CD14-positive monocyte (primary cell): ENCODE data around the gene CCNQ. TPM values are rescaled to one million over a fixed set of nuclear protein-coding genes. Genes with fewer than 3 reads are reported as not detected.

Experiments used
- DNase-seq, 3 donors: peaks; one replicate each; pipeline ENCODE4 v3.0.0-alpha.2; 2011 to 2022
- H2AFZ ChIP-seq: 2 replicates; pipeline ENCODE4 v1.6.0; 2012; ENCODE audit warnings: mild to moderate bottlenecking, low read depth, low read length, inconsistent platforms; ENCODE audit not compliant: insufficient read depth, poor library complexity, severe bottlenecking
- H3K27ac ChIP-seq, 2 donors: 1 replicate in 1 of 2; 2 replicates in 1 of 2; pipeline ENCODE4 v1.5.1; 2012 to 2013; ENCODE audit warnings: low read length in 2 of 2, control low read depth in 1 of 2, inconsistent platforms in 1 of 2, low read depth in 1 of 2, mild to moderate bottlenecking in 1 of 2
- H3K27me3 ChIP-seq, 2 donors: one replicate each; pipeline versions ENCODE4 v1.6.0 to v1.6.1; 2011 to 2013; ENCODE audit warnings: low read length in 2 of 2; ENCODE audit not compliant: control insufficient read depth in 2 of 2, insufficient read depth in 2 of 2
- H3K36me3 ChIP-seq, 2 donors: replicated peaks in 1 of 2; 1 replicate in 1 of 2; 2 replicates in 1 of 2; pipeline versions ENCODE4 v1.5.1 to v1.6.1; 2012 to 2013; ENCODE audit warnings: low read length in 2 of 2, control low read depth in 1 of 2, inconsistent platforms in 1 of 2, mild to moderate bottlenecking in 1 of 2; ENCODE audit not compliant: insufficient read depth in 2 of 2, control insufficient read depth in 1 of 2
- H3K4me1 ChIP-seq, 2 donors: 1 replicate in 1 of 2; 2 replicates in 1 of 2; pipeline versions ENCODE4 v1.5.1 to v1.6.1; 2012 to 2013; ENCODE audit warnings: low read length in 2 of 2, control low read depth in 1 of 2, inconsistent platforms in 1 of 2, mild to moderate bottlenecking in 1 of 2, moderate library complexity in 1 of 2; ENCODE audit not compliant: insufficient read depth in 2 of 2, control insufficient read depth in 1 of 2
- H3K4me2 ChIP-seq: replicated peaks from 2 replicates; pipeline ENCODE3; 2012; ENCODE audit warnings: low read length, moderate library complexity, mild to moderate bottlenecking; ENCODE audit not compliant: poor library complexity, severe bottlenecking; ENCODE audit errors: extremely low read depth
- H3K4me3 ChIP-seq, 3 experiments: fragments of 200-600 bp in 1 of 3; sonication (generic) in 1 of 3; replicated peaks in 1 of 3; 1 replicate in 2 of 3; 2 replicates in 1 of 3; pipeline ENCODE4 v1.5.1; 2011 to 2013; ENCODE audit warnings: low read length in 3 of 3, mild to moderate bottlenecking in 3 of 3, control low read depth in 2 of 3, low read depth in 2 of 3, inconsistent platforms in 1 of 3, moderate library complexity in 1 of 3
- H3K79me2 ChIP-seq: 2 replicates; pipeline ENCODE4 v1.6.0; 2012; ENCODE audit warnings: mild to moderate bottlenecking, control low read depth, inconsistent platforms, low read length, moderate library complexity; ENCODE audit not compliant: insufficient read depth
- H3K9ac ChIP-seq: 2 replicates; pipeline ENCODE4 v1.6.0; 2017; ENCODE audit warnings: low read length, mild to moderate bottlenecking; ENCODE audit not compliant: insufficient read depth, poor library complexity, severe bottlenecking
- H3K9me3 ChIP-seq, 2 donors: replicated peaks in 1 of 2; 1 replicate in 1 of 2; 2 replicates in 1 of 2; pipeline versions ENCODE4 v1.5.1 to v1.6.1; 2012 to 2013; ENCODE audit warnings: low read length in 2 of 2, control low read depth in 1 of 2; ENCODE audit not compliant: control insufficient read depth in 1 of 2, insufficient read depth in 1 of 2
- H4K20me1 ChIP-seq: 2 replicates; pipeline ENCODE4 v1.6.0; 2012; ENCODE audit warnings: mild to moderate bottlenecking, low read length, control low read depth, moderate library complexity; ENCODE audit not compliant: insufficient read depth
- H3K27ac Mint-ChIP-seq, 7 donors: one replicate each; pipeline ENCODE4 v1.8.0; 2020; ENCODE audit warnings: mild to moderate bottlenecking in 7 of 7, mixed read lengths in 7 of 7, moderate library complexity in 6 of 7, inconsistent platforms in 2 of 7
- H3K27me3 Mint-ChIP-seq, 3 donors: one replicate each; pipeline ENCODE4 v1.8.0; 2021 to 2022; ENCODE audit warnings: low read depth in 3 of 3, mild to moderate bottlenecking in 3 of 3, mixed read lengths in 3 of 3, moderate library complexity in 3 of 3, inconsistent platforms in 1 of 3
- H3K36me3 Mint-ChIP-seq, 2 donors: one replicate each; pipeline ENCODE4 v1.8.0; 2020; ENCODE audit warnings: mixed read lengths in 2 of 2, inconsistent platforms in 1 of 2, mild to moderate bottlenecking in 1 of 2
- H3K4me1 Mint-ChIP-seq: one replicate; pipeline ENCODE4 v1.8.0; 2020; ENCODE audit warnings: mild to moderate bottlenecking, mixed read lengths
- H3K4me3 Mint-ChIP-seq, 2 donors: one replicate each; pipeline ENCODE4 v1.8.0; 2020; ENCODE audit warnings: mild to moderate bottlenecking in 2 of 2, mixed read lengths in 2 of 2, moderate library complexity in 1 of 2
- H3K9me3 Mint-ChIP-seq, 7 donors: one replicate each; pipeline ENCODE4 v1.8.0; 2020 to 2022; ENCODE audit warnings: mixed read lengths in 7 of 7, mild to moderate bottlenecking in 6 of 7, moderate library complexity in 6 of 7, inconsistent platforms in 2 of 7
- CTCF ChIP-seq: fragments of 200-600 bp; IDR thresholded peaks from one replicate; pipeline ENCODE4 v1.8.0; 2022; ENCODE audit warnings: antibody characterized with exemption, mild to moderate bottlenecking
- WGBS: methylation state at CpG from one replicate; pipeline ENCODE4 v1.1.5; 2013; ENCODE audit warnings: missing lambda C conversion rate; ENCODE audit not compliant: insufficient coverage; 5-methylcytosine and 5-hydroxymethylcytosine counted together
- intact Hi-C, 2 donors: fragments of 100-400 bp; cut with micrococcal nuclease; formaldehyde crosslinking; loops; one replicate each; pipeline versions ENCODE4 v1.15.0 to v1.15.1; 2023
- polyA plus RNA-seq, 3 donors: library from polyadenylated mRNA; depleted of rRNA in 1 of 3; unstranded in 2 of 3; stranded (reverse) in 1 of 3; fragments of 300-500 nt in 2 of 3; fragments of >200 nt in 1 of 3; fragmentation: Illumina TruSeq in 2 of 3; gene quantifications; 1 replicate in 2 of 3; 2 replicates in 1 of 3; pipeline ENCODE4 v1.2.3, GENCODE V29; 2012 to 2021

CCNQ gene
- polyA plus RNA-seq, 3 donors = 21.8 to 35.6 (median 29.3) TPM

DNA sequence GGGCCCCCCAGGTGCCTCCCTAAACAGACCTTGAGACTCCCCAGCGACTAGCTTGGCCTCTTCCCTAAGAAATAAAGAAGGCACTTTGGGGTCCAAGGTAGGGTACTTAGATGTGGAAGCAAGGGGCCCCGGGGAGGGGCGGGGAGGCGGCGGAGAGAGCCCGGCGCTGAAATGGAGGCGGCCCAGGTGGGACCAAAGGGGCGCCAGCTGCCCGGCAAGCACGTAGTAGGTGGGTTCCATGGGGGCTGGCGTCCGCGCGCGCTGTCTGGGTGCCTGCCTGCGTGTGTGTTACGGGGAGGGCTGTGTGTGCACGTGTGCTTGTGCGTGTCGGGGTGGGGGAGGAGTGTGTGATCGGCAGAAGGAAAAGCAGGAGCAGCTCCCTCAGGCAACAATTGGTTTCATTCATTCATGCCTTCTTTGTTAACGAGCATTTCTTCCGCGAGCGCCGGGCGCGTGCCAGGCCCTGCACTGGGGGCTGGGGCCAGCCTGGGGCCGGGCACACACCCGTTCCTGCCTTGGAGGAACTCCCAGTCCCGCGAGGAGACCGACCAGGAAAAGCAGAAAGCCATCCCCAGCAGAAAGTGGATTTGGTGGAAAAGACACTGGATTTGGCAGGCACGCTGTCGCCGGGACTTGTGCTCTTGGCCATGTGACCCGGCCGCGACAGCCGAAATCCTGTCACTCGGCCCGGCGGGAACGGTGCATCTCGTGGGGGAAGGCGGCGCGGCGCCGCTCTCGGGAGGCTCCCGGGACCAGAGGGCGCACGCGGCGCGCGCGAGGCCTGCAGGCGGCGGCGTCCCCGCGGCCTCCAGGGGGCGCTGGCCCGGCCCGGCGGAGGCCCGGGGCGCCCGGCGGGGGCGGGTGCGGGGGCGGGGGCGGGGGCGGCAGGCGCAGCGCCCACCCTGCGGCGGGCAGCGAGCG, 44.8 kb upstream of the CCNQ start:
- peak overlapping the region in 1 of 2 donors; percentile 71 for H3K4me3 Mint-ChIP-seq
- no peak for DNase-seq

More for the DNA sequence above, 44.8 kb upstream of the CCNQ start:
- peaks cover 51 to 82% (median 70%) of the 10 kb centered on the region in 3 donors for H3K27me3 Mint-ChIP-seq
- Histone ChIP-seq H4K20me1 (no peaks in the 10 kb centered on the region), H3K36me3 (no peaks in the 10 kb centered on the region), H3K9ac (no peak overlapping the region), H3K27me3 (peaks cover 16 to 62% of the 10 kb centered on the region in 2 donors), H3K27ac (no peak overlapping the region), H3K4me2 (no peak overlapping the region), H3K79me2 (no peaks in the 10 kb centered on the region), H3K4me3 (no peak overlapping the region), H3K4me1 (peaks cover 0 to 5% of the 10 kb centered on the region in 2 donors), H3K9me3 (peaks cover 0 to 13% of the 10 kb centered on the region in 2 donors), H2AFZ (no peak overlapping the region)
- peaks cover 0 to 1% of the 10 kb centered on the region in 2 donors for H3K36me3 Mint-ChIP-seq
- no peak for TF ChIP-seq CTCF
- intact Hi-C loops = no loop called here
- H3K9me3 Mint-ChIP-seq = peaks cover 0 to 21% (median 8%) of the 10 kb centered on the region in 7 donors
- 0% methylated on average over 32 of the region's 84 CpGs for WGBS
- peaks cover 2% of the 10 kb centered on the region for H3K4me1 Mint-ChIP-seq
- no peak overlapping the region for H3K27ac Mint-ChIP-seq
